DMS 273 (cell line): ENCODE measurements around the gene NPM1.
A peak's percentile ranks its signal among the peaks of the same experiment; 100 is the strongest.

Experiments
- DNase-seq: peaks from one replicate; lab custom pipeline; 2025; ENCODE audit not compliant: unreplicated experiment; lab: John Stamatoyannopoulos, UW

Gene NPM1

GRCh38 chr5:171447226-171447625, 59.6 kb downstream of the NPM1 start:
- no peak for DNase-seq

- no peak for DNase-seq
These were observed 61.8 kb downstream of the NPM1 start for GRCh38 chr5:171449426-171449825.

- DNase-seq = peak; percentile 82
These were observed 63.0 kb downstream of the NPM1 start for GRCh38 chr5:171450423-171451331.

- DNase-seq = no peak
These were observed 63.8 kb downstream of the NPM1 start for GRCh38 chr5:171451421-171451820.

DNA sequence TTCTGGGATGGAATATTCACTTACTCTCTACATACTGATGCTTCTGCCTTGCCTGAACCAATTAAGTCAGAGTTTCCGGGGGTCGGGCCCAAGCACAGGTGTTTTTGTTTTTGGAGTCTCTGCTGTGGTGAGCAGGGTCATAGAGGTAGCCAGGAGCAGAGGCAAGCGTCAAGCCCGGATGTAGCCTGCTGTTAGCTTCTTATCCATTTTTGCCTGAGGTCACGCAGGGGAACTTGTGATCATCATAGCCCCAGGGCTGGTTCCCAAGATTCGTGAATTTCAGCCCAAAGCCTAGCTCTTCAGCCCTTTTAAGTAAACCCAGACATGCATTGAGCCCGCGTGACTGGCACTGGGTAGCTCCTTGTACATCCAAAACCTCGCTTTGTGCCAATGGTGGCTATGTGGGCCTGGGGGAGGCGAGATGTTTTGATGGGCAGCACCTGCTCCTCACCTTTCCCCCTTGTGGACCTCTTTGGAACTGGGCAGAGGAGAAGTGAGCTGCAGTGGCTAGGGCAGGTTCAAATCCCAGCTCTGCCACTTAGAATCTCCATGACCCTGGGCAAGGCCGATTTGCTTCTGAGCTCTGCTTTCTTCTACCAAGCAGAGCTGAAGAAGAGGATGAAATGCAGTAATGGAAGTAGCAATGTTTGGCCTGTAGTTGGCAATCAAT, 65.5 kb downstream of the NPM1 start:
- no peak for DNase-seq

- no peak for DNase-seq
These were observed 66.3 kb downstream of the NPM1 start for GRCh38 chr5:171453988-171454387.

DNA sequence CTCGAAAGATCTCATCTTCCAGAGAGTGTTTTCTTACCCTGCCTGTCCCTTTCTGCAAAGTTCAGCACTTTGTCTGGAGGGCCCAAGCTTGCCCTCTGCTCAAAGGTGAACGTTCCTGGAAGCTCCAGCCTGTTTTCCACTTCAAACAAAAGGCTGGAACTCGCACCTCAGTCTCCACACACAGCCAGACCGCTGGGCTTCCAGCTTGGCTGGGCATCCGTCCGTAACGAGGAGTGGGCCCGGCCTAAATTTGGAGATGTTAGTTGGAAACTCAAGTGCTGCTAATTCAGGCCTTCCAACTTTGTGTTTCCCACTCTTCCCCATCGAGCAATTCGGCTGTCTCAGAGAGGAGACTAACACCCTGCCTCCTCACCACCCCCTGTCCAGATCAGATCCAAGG, 66.9 kb downstream of the NPM1 start:
- DNase-seq = no peak

- no peak for DNase-seq
These were observed 67.9 kb downstream of the NPM1 start for GRCh38 chr5:171455522-171455921.

GRCh38 chr5:171457208-171457981, 69.7 kb downstream of the NPM1 start:
- no peak for DNase-seq

- DNase-seq = no peak
These were observed 72.2 kb downstream of the NPM1 start for GRCh38 chr5:171459839-171460238.
